Small intestine (tissue), 7 donors: Measurements from ENCODE around the gene ZCWPW1. TPM values are rescaled to one million over a fixed set of nuclear protein-coding genes. Genes with fewer than 3 reads are reported as not detected.
"Not testable (repeated sequence)": the region's sequence is repeated elsewhere in the genome, so short reads cannot be mapped to it uniquely, and the experiment has no call there.

Source experiments
- DNase-seq, 2 donors: peaks; one replicate each; pipeline versions ENCODE4 v3.0.0 to v3.0.0-alpha.2; 2013
- FAIRE-seq: peaks from 2 replicates; lab custom pipeline; 2012; peaks lifted over from hg19 to GRCh38; lab: Jason Lieb, UNC
- H3K27ac ChIP-seq, 3 donors: one replicate each; pipeline ENCODE4 v1.5.1; 2013; ENCODE audit warnings: low read length in 2 of 3, mild to moderate bottlenecking in 2 of 3, control low read depth in 1 of 3, inconsistent platforms in 1 of 3, low read depth in 1 of 3, moderate library complexity in 1 of 3
- H3K27me3 ChIP-seq, 3 donors: one replicate each; pipeline ENCODE4 v1.6.1; 2013; ENCODE audit warnings: low read length in 3 of 3, inconsistent platforms in 1 of 3; ENCODE audit not compliant: control insufficient read depth in 3 of 3, insufficient read depth in 3 of 3
- H3K36me3 ChIP-seq, 3 donors: one replicate each; pipeline ENCODE4 v1.6.1; 2013; ENCODE audit warnings: low read length in 3 of 3, inconsistent platforms in 1 of 3, low read depth in 1 of 3, mild to moderate bottlenecking in 1 of 3, moderate library complexity in 1 of 3; ENCODE audit not compliant: control insufficient read depth in 3 of 3, insufficient read depth in 2 of 3
- H3K4me1 ChIP-seq, 3 donors: one replicate each; pipeline ENCODE4 v1.6.1; 2013; ENCODE audit warnings: low read length in 2 of 3, inconsistent platforms in 1 of 3, low read depth in 1 of 3, mild to moderate bottlenecking in 1 of 3, moderate library complexity in 1 of 3; ENCODE audit not compliant: control insufficient read depth in 3 of 3, insufficient read depth in 2 of 3
- H3K4me3 ChIP-seq, 3 donors: one replicate each; pipeline ENCODE4 v1.5.1; 2013; ENCODE audit warnings: low read length in 3 of 3, control low read depth in 1 of 3, inconsistent platforms in 1 of 3, low read depth in 1 of 3, mild to moderate bottlenecking in 1 of 3, moderate library complexity in 1 of 3
- H3K9me3 ChIP-seq, 2 donors: one replicate each; pipeline ENCODE4 v1.6.1; 2013; ENCODE audit warnings: low read depth in 1 of 2, low read length in 1 of 2; ENCODE audit not compliant: control insufficient read depth in 2 of 2, insufficient read depth in 1 of 2
- WGBS, 3 donors: extraction: QIAGEN DNeasy Blood & Tissue Kit; methylation state at CpG; one replicate each; pipeline ENCODE4 v1.1.7; 2013; 5-methylcytosine and 5-hydroxymethylcytosine counted together
- polyA plus RNA-seq, 4 donors: library from polyadenylated mRNA; stranded (reverse) in 3 of 4; unstranded in 1 of 4; fragments of 200-250 nt in 3 of 4; fragments of 120-200 nt in 1 of 4; gene quantifications; one replicate each; pipeline versions ENCODE4 v1.2.1 to v1.2.3, GENCODE V29; 2013
- donor health status: healthy with polysubstance abuse.
- donor health status: control.
- donor health status: control.
- donor health status: Bipolar disorder and iron deficiency.
- donor health status: healthy.

Gene ZCWPW1
- polyA plus RNA-seq, 4 donors: 1.3 to 6.5 (median 4.8) TPM

DNA sequence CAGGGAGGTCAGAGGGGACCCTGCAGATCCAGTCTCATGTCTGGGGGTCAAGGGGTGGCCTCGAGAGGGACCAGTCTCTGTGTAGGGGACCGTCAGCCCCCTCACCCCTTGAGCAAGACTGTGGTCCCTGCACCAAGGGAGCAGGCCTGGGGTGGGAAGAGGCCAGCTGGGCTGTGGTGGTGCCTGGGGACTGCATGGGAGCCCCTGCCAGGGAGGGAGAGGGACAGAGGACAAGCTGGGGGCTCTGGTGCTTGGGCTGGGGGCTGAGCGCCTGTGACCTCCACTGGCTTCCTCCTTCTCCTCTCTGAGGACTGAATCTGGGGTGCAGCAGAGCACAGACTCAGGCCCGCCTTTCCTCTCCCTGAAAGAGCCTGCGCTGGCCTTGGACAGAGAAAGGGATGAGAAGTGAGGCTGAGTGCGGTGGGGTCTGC lies 71.4 kb downstream of the ZCWPW1 start:
- no peak overlapping the region for H3K4me3 ChIP-seq
- H3K4me1 ChIP-seq: no peaks in the 10 kb centered on the region
- 94 to 96% (median 95%) methylated on average over 6 of the region's 6 CpGs for whole genome bisulfite sequencing, 3 donors
- H3K9me3 ChIP-seq: no peaks in the 10 kb centered on the region
- no peak for DNase-seq
- no peaks in the 10 kb centered on the region for H3K27me3 ChIP-seq
- H3K27ac ChIP-seq: no peak overlapping the region
- H3K36me3 ChIP-seq: peaks cover 19 to 93% (median 35%) of the 10 kb centered on the region in 3 donors
- no peak for FAIRE-seq

DNA sequence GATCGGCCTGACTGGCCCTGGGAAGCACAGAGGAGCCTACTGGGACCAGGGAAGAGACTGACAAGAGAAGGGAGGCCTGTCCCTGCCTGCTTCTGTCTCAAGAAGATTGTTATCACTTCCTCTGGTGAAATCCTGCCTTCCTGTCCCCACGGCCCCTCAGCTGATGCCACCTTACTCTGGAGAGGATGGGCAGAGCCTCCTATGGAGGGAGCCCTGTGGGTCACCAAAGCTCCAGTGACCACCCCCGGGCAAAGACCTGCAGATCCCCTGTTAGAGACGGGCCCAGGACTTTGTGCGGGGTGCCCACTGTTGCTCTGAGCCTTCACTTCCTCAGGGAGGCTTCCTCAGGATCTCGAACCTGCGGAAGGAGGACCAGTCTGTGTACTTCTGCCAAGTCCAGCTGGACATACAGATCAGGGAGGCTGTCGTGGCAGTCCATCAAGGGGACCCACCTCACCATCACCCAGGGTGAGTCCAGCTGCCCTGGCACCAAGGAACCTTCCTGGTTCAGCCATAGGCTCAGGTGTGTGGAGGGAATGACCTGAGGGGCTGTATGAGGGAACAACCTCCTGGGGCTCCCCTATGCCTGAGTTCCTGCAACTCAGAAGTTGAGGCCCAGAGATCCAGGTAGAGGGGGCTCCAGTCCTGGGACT lies 72.0 kb downstream of the ZCWPW1 start:
- no peak overlapping the region for H3K27ac ChIP-seq
- H3K4me3 ChIP-seq: no peak overlapping the region
- H3K4me1 ChIP-seq: no peaks in the 10 kb centered on the region
- no peaks in the 10 kb centered on the region for H3K9me3 ChIP-seq
- WGBS, 3 donors: 90 to 94% (median 90%) methylated on average over 8 of the region's 8 CpGs
- H3K36me3 ChIP-seq: peaks cover 19 to 94% (median 35%) of the 10 kb centered on the region in 3 donors
- FAIRE-seq (no peak), DNase-seq (no peak)
- no peaks in the 10 kb centered on the region for H3K27me3 ChIP-seq

DNA sequence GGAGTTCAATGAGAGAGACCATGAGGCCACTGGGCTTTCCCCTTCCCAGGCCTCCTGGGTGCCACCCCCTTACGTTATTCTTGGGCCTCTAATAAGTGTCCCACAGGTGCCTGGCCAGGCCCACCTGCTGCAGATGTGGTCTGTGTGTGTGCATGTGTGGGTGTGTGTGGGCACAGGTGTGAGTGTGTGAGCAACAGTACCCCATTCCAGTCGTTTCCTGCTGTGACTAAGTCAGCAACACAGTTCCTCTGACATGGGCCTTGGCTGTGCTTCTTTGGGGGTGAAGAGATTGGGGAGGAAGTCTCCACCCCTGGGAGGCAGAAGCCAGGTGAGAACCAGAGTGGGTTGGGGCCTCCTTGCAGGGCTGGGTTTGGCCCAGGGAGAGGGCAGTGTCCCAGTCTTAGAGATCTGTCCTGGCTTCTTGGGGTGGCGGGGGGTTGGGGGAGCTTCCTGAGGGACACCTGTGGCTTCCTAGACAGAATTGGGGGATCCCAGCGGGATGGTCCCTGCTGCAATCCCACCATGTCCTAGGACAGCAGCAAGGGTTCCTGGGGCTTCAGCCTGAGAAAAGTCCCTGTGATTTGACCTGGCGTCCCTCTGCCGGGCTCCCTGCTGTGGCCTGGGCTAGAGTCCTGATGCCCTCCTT lies 74.7 kb downstream of the ZCWPW1 start:
- Histone ChIP-seq H3K36me3 (peaks cover 14 to 91% (median 26%) of the 10 kb centered on the region in 3 donors), H3K4me1 (no peaks in the 10 kb centered on the region), H3K27ac (peak overlapping the region in 1 of 3 donors; percentile 32), H3K27me3 (no peaks in the 10 kb centered on the region), H3K9me3 (no peaks in the 10 kb centered on the region), H3K4me3 (no peak overlapping the region)
- FAIRE-seq (no peak), DNase-seq (no peak)
- WGBS, 3 donors: 81 to 82% (median 81%) methylated on average over 6 of the region's 6 CpGs

DNA sequence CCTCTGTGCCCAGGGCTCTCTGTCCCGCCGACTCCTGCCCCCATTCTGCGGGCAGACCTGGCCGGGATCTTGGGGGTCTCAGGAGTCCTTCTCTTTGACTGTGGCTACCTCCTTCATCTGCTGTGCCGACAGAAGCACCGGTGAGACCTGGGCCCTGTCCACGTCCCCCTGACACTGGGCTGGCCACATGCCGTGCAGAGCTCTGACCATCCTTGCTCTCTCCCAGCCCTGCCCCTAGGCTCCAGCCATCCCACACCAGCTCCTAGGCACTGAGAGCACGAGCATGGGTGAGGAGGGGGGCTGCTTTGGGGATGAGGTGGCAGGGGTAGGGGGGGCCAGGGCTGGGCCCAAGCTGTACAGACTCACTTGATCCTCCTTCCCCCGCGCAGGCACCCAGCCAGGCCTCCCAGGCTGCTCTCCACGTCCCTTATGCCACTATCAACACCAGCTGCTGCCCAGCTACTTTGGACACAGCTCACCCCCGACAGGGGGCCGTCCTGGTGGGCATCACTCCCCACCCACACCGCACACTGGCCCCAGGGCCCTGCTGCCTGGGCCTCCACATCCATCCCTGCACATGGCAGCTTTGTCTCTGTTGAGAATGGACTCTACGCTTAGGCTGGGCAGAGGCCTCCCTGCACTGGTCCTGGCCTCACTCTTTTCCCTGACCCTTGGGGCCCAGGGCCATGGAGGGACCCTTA lies 75.4 kb downstream of the ZCWPW1 start:
- Histone ChIP-seq H3K27ac (peak overlapping the region in 1 of 3 donors; percentile 32), H3K36me3 (peaks cover 14 to 88% (median 20%) of the 10 kb centered on the region in 3 donors)
- DNase-seq: no peak

GRCh38 chr7:100352230-100352781 lies 76.2 kb downstream of the ZCWPW1 start:
- DNase-seq, H3K4me1 ChIP-seq, FAIRE-seq, H3K27me3 ChIP-seq, H3K9me3 ChIP-seq: not testable (repeated sequence)
- WGBS, 3 donors: 83 to 92% (median 84%) methylated on average over 15 to 18 of the region's 18 CpGs
- H3K4me3 ChIP-seq: peak overlapping the region in 1 of 3 donors; percentile 34
- peaks cover 18 to 89% (median 20%) of the 10 kb centered on the region in 3 donors for H3K36me3 ChIP-seq
- peak overlapping the region in 2 of 3 donors; percentile 17 to 63 for H3K27ac ChIP-seq

More for the DNA sequence above, 75.4 kb downstream of the ZCWPW1 start:
- no peaks in the 10 kb centered on the region for H3K4me1 ChIP-seq
- H3K4me3 ChIP-seq: no peak overlapping the region
- WGBS, 3 donors: 90 to 93% (median 93%) methylated on average over 14 to 16 of the region's 16 CpGs
- H3K27me3 ChIP-seq: no peaks in the 10 kb centered on the region
- no peak for FAIRE-seq
- no peaks in the 10 kb centered on the region for H3K9me3 ChIP-seq

- Histone ChIP-seq H3K27me3 (no peaks in the 10 kb centered on the region), H3K4me3 (no peak overlapping the region), H3K27ac (peak overlapping the region in 1 of 3 donors; percentile 65), H3K36me3 (peaks cover 17 to 87% (median 21%) of the 10 kb centered on the region in 3 donors), H3K9me3 (no peaks in the 10 kb centered on the region), H3K4me1 (no peaks in the 10 kb centered on the region)
- FAIRE-seq (no peak), DNase-seq (no peak)
- WGBS, 3 donors: 72 to 96% (median 81%) methylated on average over 6 of the region's 6 CpGs
Measured at GRCh38 chr7:100351657-100352058, 76.8 kb downstream of the ZCWPW1 start.

Other genes starting within 250 kb of the ZCWPW1 start
- gene PVRIG, start 208.8 kb downstream of the ZCWPW1 start, polyA plus RNA-seq: 1 to 10 TPM in 2 of 4 donors, under 1 TPM in 2; 0.45 to 1.2 (median 0.91) TPM
- gene SPDYE3, start 121.0 kb downstream of the ZCWPW1 start, polyA plus RNA-seq: 1 to 10 TPM in 1 of 4 donors, under 1 TPM in 1, not detected in 2; 0.06 to 3.1 TPM
- 100 to 1,000 TPM in 1 of 4 donors, 10 to 100 TPM in 3; 39.1 to 117 (median 57.2) TPM for gene PILRB, start 70.6 kb downstream of the ZCWPW1 start, polyA plus RNA-seq
- 1 to 10 TPM in 3 of 4 donors, under 1 TPM in 1; 0.81 to 5.0 (median 3.4) TPM for gene PILRA, start 55.2 kb downstream of the ZCWPW1 start, polyA plus RNA-seq
- 10 to 100 TPM; 26.8 to 41.1 (median 30.7) TPM for gene MEPCE, start 1.1 kb upstream of the ZCWPW1 start, polyA plus RNA-seq
- gene PPP1R35, start 7.8 kb upstream of the ZCWPW1 start, polyA plus RNA-seq: 10 to 100 TPM; 27.1 to 62.8 (median 46.8) TPM
- 1 to 10 TPM in 1 of 4 donors, under 1 TPM in 2, not detected in 1; 0.43 to 1.2 (median 0.89) TPM for gene SPACDR, start 35.6 kb upstream of the ZCWPW1 start, polyA plus RNA-seq
- 10 to 100 TPM; 31.7 to 57.9 (median 49.6) TPM for gene TSC22D4, start 50.5 kb upstream of the ZCWPW1 start, polyA plus RNA-seq
- gene NYAP1, start 55.2 kb upstream of the ZCWPW1 start, polyA plus RNA-seq: 1 to 10 TPM in 2 of 4 donors, not detected in 2; 1.1 to 2.3 TPM
- gene AGFG2, start 110.5 kb upstream of the ZCWPW1 start, polyA plus RNA-seq: 10 to 100 TPM in 3 of 4 donors, 1 to 10 TPM in 1; 9.5 to 23.9 (median 16.4) TPM
- 10 to 100 TPM in 2 of 4 donors, 1 to 10 TPM in 2; 2.0 to 28.2 (median 12.9) TPM for gene SAP25, start 145.2 kb upstream of the ZCWPW1 start, polyA plus RNA-seq
- 100 to 1,000 TPM in 1 of 4 donors, 10 to 100 TPM in 3; 33.4 to 111 (median 55.1) TPM for gene LRCH4, start 157.4 kb upstream of the ZCWPW1 start, polyA plus RNA-seq
- gene FBXO24, start 157.6 kb upstream of the ZCWPW1 start, polyA plus RNA-seq: 1 to 10 TPM in 1 of 4 donors, under 1 TPM in 1, not detected in 2; 0.55 to 1.1 TPM
- 10 to 100 TPM in 2 of 4 donors, 1 to 10 TPM in 2; 1.9 to 28.5 (median 9.7) TPM for gene PCOLCE, start 173.7 kb upstream of the ZCWPW1 start, polyA plus RNA-seq
- 10 to 100 TPM in 3 of 4 donors, 1 to 10 TPM in 1; 8.4 to 14.9 (median 10.6) TPM for gene MOSPD3, start 183.8 kb upstream of the ZCWPW1 start, polyA plus RNA-seq
- 1 to 10 TPM in 2 of 4 donors, not detected in 2; 1.2 to 1.3 TPM for gene TFR2, start 212.8 kb upstream of the ZCWPW1 start, polyA plus RNA-seq
- under 1 TPM in 2 of 4 donors, not detected in 2; 0.52 to 1.00 TPM for gene ACTL6B, start 227.7 kb upstream of the ZCWPW1 start, polyA plus RNA-seq
- 100 to 1,000 TPM; 179 to 214 (median 186) TPM for gene GNB2, start 245.0 kb upstream of the ZCWPW1 start, polyA plus RNA-seq